ENCODE results near the gene ACAP2.

- TF ChIP-seq MAX (IDR thresholded peaks at IDR 0.05; ENCODE audit: low read depth, low read length) (no peak), CTCF (IDR thresholded peaks at IDR 0.05; ENCODE audit: low read depth, low read length) (no peak)
Observed at GRCh38 chr3:195239121-195239520, 203.7 kb downstream of the ACAP2 start.

Data from NB4 (cell line).